Measurements from ENCODE around the gene ZMYND11. TPM values are rescaled to one million over a fixed set of nuclear protein-coding genes. Genes with fewer than 3 reads are reported as not detected.

The ZMYND11 gene
- total RNA-seq, 1 donor from 2014 or later: 82.3 TPM

DNA sequence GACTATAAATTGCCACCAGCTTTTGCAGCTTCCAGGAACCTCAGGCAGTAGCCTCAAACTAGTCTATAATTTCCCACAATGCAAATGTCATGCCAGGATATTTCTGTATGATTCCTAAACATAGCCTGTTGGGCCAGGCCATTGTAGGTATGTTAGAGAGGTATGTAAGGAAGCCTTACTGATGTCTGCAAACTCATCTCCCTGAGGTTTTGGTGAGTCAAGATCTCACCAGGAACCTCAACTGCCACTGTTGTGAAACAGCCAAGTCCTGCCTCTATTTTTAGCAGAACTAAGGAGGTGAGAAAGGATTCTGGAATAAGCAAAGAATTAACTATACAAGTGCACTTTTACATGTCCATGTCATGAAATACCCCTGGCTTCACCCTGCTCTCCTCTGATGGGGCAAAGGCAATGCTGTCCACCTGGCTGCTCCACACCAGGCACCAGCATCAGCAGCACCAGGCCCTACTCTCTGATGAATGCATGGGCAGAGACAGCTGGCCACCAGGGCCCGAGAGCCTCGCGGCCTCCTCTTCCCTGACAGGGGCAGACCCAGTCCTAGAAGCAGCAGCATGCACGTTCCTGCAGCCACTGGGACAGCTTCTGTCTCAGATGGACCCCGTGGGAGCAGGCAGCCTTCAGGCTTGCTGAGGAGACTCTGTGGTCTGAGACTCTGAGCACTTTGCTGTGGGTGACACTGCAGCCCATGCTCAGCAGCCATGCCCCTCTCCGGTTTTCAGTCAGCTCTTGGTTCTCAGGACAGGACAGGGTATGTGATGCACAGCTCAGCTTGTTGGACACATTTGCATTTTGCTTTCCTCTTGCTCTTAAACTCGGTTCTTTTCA, 147.3 kb downstream of the ZMYND11 start:
- no peak for DNase-seq
- intact Hi-C loops (cut with DNase I): no loop called here
- Histone ChIP-seq H3K27ac (no peak overlapping the region), H3K36me3 (peaks cover 45% of the 10 kb centered on the region), H3K27me3 (no peaks in the 10 kb centered on the region), H3K4me1 (no peaks in the 10 kb centered on the region), H3K9me3 (no peaks in the 10 kb centered on the region), H3K4me3 (no peak overlapping the region)
- no peak for ATAC-seq
- TF ChIP-seq, protein P1, sequence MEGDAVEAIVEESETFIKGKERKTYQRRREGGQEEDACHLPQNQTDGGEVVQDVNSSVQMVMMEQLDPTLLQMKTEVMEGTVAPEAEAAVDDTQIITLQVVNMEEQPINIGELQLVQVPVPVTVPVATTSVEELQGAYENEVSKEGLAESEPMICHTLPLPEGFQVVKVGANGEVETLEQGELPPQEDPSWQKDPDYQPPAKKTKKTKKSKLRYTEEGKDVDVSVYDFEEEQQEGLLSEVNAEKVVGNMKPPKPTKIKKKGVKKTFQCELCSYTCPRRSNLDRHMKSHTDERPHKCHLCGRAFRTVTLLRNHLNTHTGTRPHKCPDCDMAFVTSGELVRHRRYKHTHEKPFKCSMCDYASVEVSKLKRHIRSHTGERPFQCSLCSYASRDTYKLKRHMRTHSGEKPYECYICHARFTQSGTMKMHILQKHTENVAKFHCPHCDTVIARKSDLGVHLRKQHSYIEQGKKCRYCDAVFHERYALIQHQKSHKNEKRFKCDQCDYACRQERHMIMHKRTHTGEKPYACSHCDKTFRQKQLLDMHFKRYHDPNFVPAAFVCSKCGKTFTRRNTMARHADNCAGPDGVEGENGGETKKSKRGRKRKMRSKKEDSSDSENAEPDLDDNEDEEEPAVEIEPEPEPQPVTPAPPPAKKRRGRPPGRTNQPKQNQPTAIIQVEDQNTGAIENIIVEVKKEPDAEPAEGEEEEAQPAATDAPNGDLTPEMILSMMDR (IDR thresholded peaks at IDR 0.05): no peak

DNA sequence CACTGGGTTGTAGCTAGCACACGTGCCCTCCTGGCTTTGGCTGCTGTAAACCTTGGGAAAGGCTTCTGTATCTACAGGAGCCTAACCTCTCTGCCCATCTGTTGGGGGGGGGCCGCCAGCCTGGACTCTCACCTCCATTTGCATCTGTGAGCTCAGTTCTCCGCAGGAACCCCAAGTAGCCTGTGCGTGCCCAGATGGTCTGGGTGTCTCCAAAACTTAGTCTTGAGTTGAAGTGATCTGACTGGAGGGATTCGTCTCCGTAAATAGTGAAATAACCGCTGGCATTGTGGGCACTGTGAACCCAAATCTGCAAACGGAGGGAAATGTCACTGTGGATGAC, 147.9 kb downstream of the ZMYND11 start:
- TF ChIP-seq, protein P1 (IDR thresholded peaks at IDR 0.05): no peak
- no peaks in the 10 kb centered on the region for H3K9me3 ChIP-seq
- H3K4me3 ChIP-seq: no peak overlapping the region
- ATAC-seq (no peak), DNase-seq (no peak)
- intact Hi-C loops (cut with DNase I): no loop called here
- H3K4me1 ChIP-seq: no peaks in the 10 kb centered on the region
- peaks cover 39% of the 10 kb centered on the region for H3K36me3 ChIP-seq
- no peak overlapping the region for H3K27ac ChIP-seq
- no peaks in the 10 kb centered on the region for H3K27me3 ChIP-seq

DNA sequence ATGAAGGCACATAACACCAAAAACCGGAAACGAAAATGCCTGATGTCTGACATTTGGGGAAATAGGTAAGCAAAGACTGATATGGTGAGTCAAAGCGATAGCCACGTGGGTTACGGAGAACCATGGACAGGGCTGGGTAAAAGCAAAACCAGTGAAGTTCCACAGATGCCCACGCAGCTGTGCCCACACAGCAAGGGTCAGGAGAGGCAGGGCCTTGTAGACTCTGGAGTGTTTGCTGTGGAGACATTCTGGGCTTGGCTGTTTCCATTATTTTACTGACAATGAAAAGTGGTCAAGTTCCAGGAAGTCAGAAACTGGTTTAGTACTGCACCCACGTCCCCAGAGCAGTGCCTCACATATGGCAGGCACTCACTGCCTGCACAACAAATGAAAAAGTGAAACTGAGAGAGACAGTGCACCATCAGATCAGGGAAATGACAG, 148.7 kb downstream of the ZMYND11 start:
- Histone ChIP-seq H3K36me3 (peaks cover 32% of the 10 kb centered on the region), H3K27ac (no peak overlapping the region), H3K4me1 (no peaks in the 10 kb centered on the region), H3K9me3 (no peaks in the 10 kb centered on the region), H3K27me3 (no peaks in the 10 kb centered on the region), H3K4me3 (no peak overlapping the region)
- ATAC-seq (no peak), DNase-seq (no peak)
- TF ChIP-seq, protein P1 (IDR thresholded peaks at IDR 0.05): no peak
- intact Hi-C loops (cut with DNase I): no loop called here

DNA sequence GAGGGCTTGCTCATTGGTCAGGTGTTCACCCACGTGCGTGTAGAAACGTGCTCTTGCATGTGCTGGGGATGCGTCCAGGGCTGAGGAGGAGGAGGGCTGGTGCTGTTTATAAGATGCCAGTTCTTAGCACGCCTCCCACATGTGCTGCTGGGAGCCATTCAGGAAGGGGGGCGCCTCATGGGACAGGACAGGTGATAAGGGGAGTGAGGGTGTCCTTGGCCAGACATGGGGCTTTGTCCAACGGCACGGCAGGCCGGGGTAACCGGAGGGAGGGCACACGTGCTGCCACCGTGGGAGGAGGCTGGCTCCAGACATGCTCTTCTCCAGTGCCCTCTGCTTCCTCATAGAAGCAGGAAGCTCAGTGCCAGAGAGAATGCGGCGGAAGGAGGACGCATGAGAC, 150.0 kb downstream of the ZMYND11 start:
- Histone ChIP-seq H3K9me3 (no peaks in the 10 kb centered on the region), H3K36me3 (peaks cover 25% of the 10 kb centered on the region), H3K27me3 (no peaks in the 10 kb centered on the region), H3K4me1 (no peaks in the 10 kb centered on the region), H3K4me3 (no peak overlapping the region), H3K27ac (no peak overlapping the region)
- no peak for ATAC-seq
- DNase-seq: no peak
- TF ChIP-seq, protein P1 (IDR thresholded peaks at IDR 0.05): no peak
- intact Hi-C loops (cut with DNase I): no loop called here

DNA sequence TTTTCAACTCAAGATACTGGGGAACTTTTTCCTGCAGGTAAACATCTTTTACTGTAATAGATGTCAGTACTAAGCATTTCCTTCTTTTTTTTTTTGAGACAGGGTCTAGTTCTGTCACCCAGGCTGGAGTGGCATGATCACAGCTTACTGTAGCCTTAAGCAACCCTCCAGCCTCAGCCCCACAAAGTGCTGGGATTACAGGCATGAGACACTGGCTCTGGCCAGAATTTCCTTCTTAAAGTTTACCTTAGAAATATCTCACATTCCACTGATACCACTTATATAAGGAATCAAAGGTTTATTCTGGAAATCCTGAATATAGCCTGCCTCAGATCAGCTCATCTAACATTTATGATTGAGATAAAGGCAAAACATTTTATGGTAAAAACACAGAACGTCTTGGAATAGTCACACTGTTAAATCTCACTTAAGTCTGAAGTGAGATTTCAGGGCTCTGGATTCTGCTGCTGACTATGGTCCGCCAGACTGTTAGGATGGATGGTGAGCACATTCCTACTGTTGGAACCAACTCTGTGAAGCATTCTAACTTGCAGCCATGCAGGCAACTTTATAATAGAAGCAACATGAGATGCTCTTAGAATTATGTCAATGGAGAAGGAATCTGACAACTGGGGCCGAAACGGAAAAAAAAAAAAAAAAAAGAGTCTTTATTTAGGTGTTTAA, 151.9 kb downstream of the ZMYND11 start:
- TF ChIP-seq, protein P1 (IDR thresholded peaks at IDR 0.05): no peak
- ATAC-seq (no peak), DNase-seq (no peak)
- no peak overlapping the region for H3K4me3 ChIP-seq
- no peaks in the 10 kb centered on the region for H3K27me3 ChIP-seq
- no peaks in the 10 kb centered on the region for H3K9me3 ChIP-seq
- peaks cover 12% of the 10 kb centered on the region for H3K36me3 ChIP-seq
- intact Hi-C loops (cut with DNase I): no loop called here
- H3K27ac ChIP-seq: no peak overlapping the region
- no peaks in the 10 kb centered on the region for H3K4me1 ChIP-seq
